ENCODE measurements around the gene RNF138.

DNA sequence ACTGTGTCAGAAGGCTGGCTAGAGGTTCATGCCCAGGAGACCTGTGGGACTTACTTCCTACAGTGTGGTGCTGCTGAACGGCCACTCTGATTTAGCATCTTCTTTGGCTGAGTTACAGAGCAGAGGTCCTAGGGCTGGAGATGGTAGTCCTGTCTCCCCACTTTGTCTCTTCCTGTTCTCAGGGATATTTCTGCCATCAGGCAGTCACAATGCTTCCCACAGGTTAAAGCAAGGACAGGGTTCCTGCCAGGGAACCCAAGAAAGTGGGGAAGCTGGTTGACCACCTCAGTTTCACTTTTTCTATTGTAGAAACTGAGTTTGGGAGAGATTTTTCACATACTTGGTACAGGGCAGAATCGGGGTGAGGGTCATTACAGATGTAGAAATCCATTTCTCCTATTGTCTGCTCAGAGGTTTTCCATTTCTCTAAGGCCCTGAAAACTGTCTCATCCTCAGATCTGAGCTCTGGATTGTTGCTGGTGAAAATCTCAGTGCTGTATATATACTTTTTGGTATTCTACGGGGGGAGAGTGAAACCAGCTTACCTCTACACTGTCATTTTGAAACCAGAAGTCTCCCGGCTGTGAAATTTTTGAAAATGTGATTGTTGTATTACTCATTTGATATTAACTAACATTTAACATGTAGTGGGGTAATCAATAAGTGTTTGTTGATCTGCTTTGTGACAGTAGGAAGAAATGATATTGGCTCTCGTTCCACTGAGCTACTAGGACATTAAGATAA is 61.2 kb downstream of the RNF138 start:
- TF ChIP-seq, protein P1, sequence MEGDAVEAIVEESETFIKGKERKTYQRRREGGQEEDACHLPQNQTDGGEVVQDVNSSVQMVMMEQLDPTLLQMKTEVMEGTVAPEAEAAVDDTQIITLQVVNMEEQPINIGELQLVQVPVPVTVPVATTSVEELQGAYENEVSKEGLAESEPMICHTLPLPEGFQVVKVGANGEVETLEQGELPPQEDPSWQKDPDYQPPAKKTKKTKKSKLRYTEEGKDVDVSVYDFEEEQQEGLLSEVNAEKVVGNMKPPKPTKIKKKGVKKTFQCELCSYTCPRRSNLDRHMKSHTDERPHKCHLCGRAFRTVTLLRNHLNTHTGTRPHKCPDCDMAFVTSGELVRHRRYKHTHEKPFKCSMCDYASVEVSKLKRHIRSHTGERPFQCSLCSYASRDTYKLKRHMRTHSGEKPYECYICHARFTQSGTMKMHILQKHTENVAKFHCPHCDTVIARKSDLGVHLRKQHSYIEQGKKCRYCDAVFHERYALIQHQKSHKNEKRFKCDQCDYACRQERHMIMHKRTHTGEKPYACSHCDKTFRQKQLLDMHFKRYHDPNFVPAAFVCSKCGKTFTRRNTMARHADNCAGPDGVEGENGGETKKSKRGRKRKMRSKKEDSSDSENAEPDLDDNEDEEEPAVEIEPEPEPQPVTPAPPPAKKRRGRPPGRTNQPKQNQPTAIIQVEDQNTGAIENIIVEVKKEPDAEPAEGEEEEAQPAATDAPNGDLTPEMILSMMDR (IDR thresholded peaks at IDR 0.05; ENCODE audit: insufficient read depth, low read length, poor library complexity, severe bottlenecking) = no peak
- no peak for TF ChIP-seq EZH2phosphoT487 (conservative IDR thresholded peaks at IDR 0.05; ENCODE audit: low read length)

Data from SU-DHL-6 (cell line).